Body of pancreas (tissue), 4 donors: ENCODE measurements around the gene TNK1. TPM values are rescaled to one million over a fixed set of nuclear protein-coding genes. Genes with fewer than 3 reads are reported as not detected.
A peak's percentile ranks its signal among the peaks of the same experiment; 100 is the strongest.

Experiments
- ATAC-seq: fragments of 150-250 bp; one replicate; pipeline ENCODE4 v1.9.1; 2016
- DNase-seq, 4 donors: peaks; one replicate each; pipeline ENCODE4 v3.0.0-alpha.2; 2019
- H3K27ac ChIP-seq, 4 donors: fragments of 200-600 bp; sonication (generic); 1 replicate in 3 of 4; 2 replicates in 1 of 4; pipeline versions ENCODE4 v1.5.1 to v1.6.1; 2016 to 2019; ENCODE audit warnings: mild to moderate bottlenecking in 1 of 4, mixed read lengths in 1 of 4, moderate library complexity in 1 of 4
- H3K27me3 ChIP-seq, 2 donors: fragments of 200-600 bp; sonication (generic); one replicate each; pipeline ENCODE4 v1.6.0; 2016; ENCODE audit warnings: mild to moderate bottlenecking in 1 of 2
- H3K36me3 ChIP-seq, 2 donors: fragments of 200-600 bp; sonication (generic); replicated peaks in 1 of 2; 2 replicates each; pipeline ENCODE4 v1.5.1; 2016; ENCODE audit warnings: low read depth in 2 of 2; ENCODE audit not compliant: insufficient read depth in 1 of 2
- H3K4me1 ChIP-seq: fragments of 200-600 bp; sonication (generic); one replicate; pipeline ENCODE4 v1.6.0; 2016
- H3K4me3 ChIP-seq, 2 donors: fragments of 200-600 bp; sonication (generic); 1 replicate in 1 of 2; 2 replicates in 1 of 2; pipeline ENCODE4 v1.5.1; 2016 to 2019
- H3K9me3 ChIP-seq, 3 donors: fragments of 200-600 bp; sonication (generic); 1 replicate in 2 of 3; 2 replicates in 1 of 3; pipeline ENCODE4 v1.5.1; 2016
- CTCF ChIP-seq, 7 experiments: fragments of 450-650 bp in 4 of 7; fragments of 200-600 bp in 3 of 7; sonication (generic) in 3 of 7; IDR thresholded peaks; one replicate each; pipeline ENCODE4 v1.5.1; 2016 to 2019; ENCODE audit warnings: antibody characterized with exemption in 7 of 7
- POLR2A ChIP-seq, 3 donors: fragments of 450-650 bp; IDR thresholded peaks; one replicate each; pipeline ENCODE4 v1.6.1; 2016; ENCODE audit warnings: antibody characterized with exemption in 3 of 3, mild to moderate bottlenecking in 2 of 3
- whole genome bisulfite sequencing, 2 donors: methylation state at CpG; one replicate each; pipeline ENCODE4 v1.1.5; 2017; 5-methylcytosine and 5-hydroxymethylcytosine counted together
- intact Hi-C: fragments of 100-400 bp; cut with DNase I; formaldehyde crosslinking; loops from one replicate; pipeline ENCODE4 v1.15.1; 2023
- total RNA-seq, 2 donors: library from RNA; depleted of rRNA; stranded (reverse); fragments of >200 nt; gene quantifications; one replicate each; pipeline ENCODE4 v1.1.0, GENCODE V29; 2016

TNK1 gene
- total RNA-seq, 2 donors from 2014 or later, result 12.7 to 15.8 TPM

- Histone ChIP-seq H3K4me1 (peaks cover 32% of the 10 kb centered on the region), H3K9me3 (no peaks in the 10 kb centered on the region), H3K36me3 (no peaks in the 10 kb centered on the region), H3K27me3 (no peaks in the 10 kb centered on the region), H3K4me3 (peak overlapping the region; percentile 22 to 39), H3K27ac (peak overlapping the region; percentile 60 to 96 (median 90))
- intact Hi-C loops, result no loop called here
- TF ChIP-seq CTCF (IDR thresholded peaks at IDR 0.05), result no peak
- TF ChIP-seq POLR2A (IDR thresholded peaks at IDR 0.05), result no peak
- 1% methylated on average over 13 of the region's 13 CpGs; no CpG with 5 or more reads in 1 of the 2 donors for whole genome bisulfite sequencing, 2 donors
- DNase-seq, result no peak
- peak; percentile 43 for ATAC-seq
Observed at GRCh38 chr17:7403727-7403976, 22.8 kb downstream of the TNK1 start.

GRCh38 chr17:7403977-7404736 is 23.3 kb downstream of the TNK1 start, which contains the start of gene TMEM256:
Gene TMEM256, minus strand, starts transcription at chr17:7404097. Its CDS starts 13 bp downstream, at chr17:7404084.
- intact Hi-C loops, result no loop called here
- no peaks in the 10 kb centered on the region for H3K36me3 ChIP-seq
- ATAC-seq (peak; percentile 92), DNase-seq (peak; percentile 99)
- peak within 1 kb of the TSS; percentile 39 for H3K4me3 ChIP-seq
- WGBS, 2 donors, result 1% methylated on average over 24 to 49 of the region's 49 CpGs
- H3K9me3 ChIP-seq, result no peaks in the 10 kb centered on the region
- H3K27me3 ChIP-seq, result no peaks in the 10 kb centered on the region
- peak; percentile 95 to 98 (median 98) for TF ChIP-seq POLR2A (IDR thresholded peaks at IDR 0.05)
- TF ChIP-seq CTCF (IDR thresholded peaks at IDR 0.05), result peak in 2 of 7 experiments; percentile 24 to 25
- peaks cover 32% of the 10 kb centered on the region for H3K4me1 ChIP-seq
- H3K27ac ChIP-seq, result peak within 1 kb of the TSS; percentile 60 to 96 (median 90)

DNA sequence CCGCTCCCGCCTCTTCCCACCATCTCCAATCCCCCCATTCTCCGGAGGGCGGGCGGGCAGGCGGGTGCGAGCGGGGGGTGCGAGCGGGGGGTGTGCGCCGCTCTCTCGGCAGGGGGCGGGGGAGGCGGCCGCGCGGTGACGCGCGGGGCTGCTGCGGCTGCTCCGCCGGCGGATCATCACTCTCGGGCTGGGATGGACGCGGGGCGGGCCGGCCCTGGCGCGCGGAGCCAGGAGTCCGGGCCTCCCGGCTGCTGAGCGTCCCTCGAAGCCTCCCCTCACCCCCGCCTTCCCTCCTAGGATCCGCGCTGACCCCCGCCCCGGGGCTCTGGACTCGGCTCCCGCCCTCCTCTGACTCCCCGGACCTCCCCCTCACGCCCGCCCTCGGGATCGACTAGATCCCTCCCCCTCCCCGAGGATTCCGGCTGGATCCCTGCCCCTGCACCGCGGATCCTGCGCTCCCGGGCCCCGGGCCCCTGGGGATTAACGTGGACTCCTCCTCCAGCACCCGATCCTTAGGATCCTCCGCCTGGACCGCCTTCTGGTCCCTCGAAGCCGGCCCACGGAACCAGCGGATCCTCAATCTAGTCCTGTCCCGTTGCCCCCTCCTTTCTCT is 24.0 kb downstream of the TNK1 start:
- Histone ChIP-seq H3K27ac (peak overlapping the region in 3 of 4 donors; percentile 86 to 96 (median 95)), H3K27me3 (no peaks in the 10 kb centered on the region), H3K4me3 (peak overlapping the region; percentile 23 to 39), H3K9me3 (no peaks in the 10 kb centered on the region), H3K36me3 (no peaks in the 10 kb centered on the region), H3K4me1 (peaks cover 32% of the 10 kb centered on the region)
- DNase-seq (peak; percentile 39 to 54 (median 45)), ATAC-seq (peak; percentile 27)
- intact Hi-C loops, result no loop called here
- 1 to 4% methylated on average over 21 to 60 of the region's 65 CpGs for WGBS, 2 donors
- TF ChIP-seq CTCF (IDR thresholded peaks at IDR 0.05), result no peak
- peak; percentile 12 to 48 (median 21) for TF ChIP-seq POLR2A (IDR thresholded peaks at IDR 0.05)

DNA sequence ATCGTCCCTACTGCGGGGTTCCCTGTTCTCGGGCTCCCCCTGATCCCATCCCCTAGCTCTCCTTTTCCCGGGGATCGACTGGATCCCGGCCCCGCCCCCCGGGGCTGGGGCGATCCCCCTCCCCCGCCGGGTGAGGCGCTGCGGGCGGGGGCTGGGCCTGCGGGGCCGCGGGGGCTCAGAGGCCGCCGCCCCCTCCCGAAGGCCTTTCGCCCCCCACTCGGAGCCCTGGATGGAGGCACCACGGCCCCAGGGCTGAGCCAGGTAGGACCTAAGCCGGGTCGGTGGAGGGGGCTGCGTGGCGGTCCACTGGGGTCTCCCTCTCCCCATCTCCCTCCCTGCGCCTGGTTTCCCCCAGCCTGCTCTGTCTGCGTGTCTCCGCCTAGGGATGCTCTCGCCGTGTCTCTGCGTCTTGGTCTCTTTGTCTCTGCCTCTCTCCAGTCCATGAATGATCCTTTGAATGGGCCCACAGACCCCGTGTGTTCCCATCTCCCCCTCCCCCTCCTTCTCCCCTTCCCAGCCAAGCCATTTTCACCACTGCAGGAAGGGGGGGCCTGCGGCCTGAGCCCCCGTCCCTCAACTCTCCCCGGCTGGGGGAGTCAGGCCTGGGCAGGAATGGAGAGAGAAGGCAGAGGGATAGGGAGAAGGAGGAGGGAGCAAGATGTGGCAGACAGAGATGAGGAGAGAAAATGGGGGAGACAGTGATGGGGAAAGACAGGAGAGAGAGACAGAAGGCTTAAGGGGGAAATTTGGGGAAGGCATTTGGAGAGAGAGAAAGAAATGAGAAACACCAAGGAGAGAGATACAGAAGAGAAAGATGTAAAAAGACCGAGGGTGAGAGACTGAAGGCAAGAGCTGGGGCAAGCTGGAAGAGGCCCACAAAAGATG is 24.7 kb downstream of the TNK1 start:
- peaks cover 32% of the 10 kb centered on the region for H3K4me1 ChIP-seq
- intact Hi-C loops, result no loop called here
- peak in 1 of 4 donors; percentile 24 for DNase-seq

More for the DNA sequence above, 24.7 kb downstream of the TNK1 start:
- H3K9me3 ChIP-seq, result no peaks in the 10 kb centered on the region
- WGBS, 2 donors, result 22 to 45% methylated on average over 21 to 37 of the region's 38 CpGs
- no peak for TF ChIP-seq POLR2A (IDR thresholded peaks at IDR 0.05)
- TF ChIP-seq CTCF (IDR thresholded peaks at IDR 0.05), result no peak
- H3K27me3 ChIP-seq, result no peaks in the 10 kb centered on the region
- H3K36me3 ChIP-seq, result no peaks in the 10 kb centered on the region
- ATAC-seq, result no peak
- H3K4me3 ChIP-seq, result peak overlapping the region in 1 of 2 donors; percentile 39
- peak overlapping the region in 3 of 4 donors; percentile 86 to 96 (median 95) for H3K27ac ChIP-seq
